Embryonic facial prominence (tissue), 1 donor: ENCODE measurements around the gene CFAP45.

Source experiments
- DNase-seq: peaks from one replicate; pipeline ENCODE4 v3.0.0-alpha.2; 2016; ENCODE audit errors: extremely low spot score

Gene CFAP45

DNA sequence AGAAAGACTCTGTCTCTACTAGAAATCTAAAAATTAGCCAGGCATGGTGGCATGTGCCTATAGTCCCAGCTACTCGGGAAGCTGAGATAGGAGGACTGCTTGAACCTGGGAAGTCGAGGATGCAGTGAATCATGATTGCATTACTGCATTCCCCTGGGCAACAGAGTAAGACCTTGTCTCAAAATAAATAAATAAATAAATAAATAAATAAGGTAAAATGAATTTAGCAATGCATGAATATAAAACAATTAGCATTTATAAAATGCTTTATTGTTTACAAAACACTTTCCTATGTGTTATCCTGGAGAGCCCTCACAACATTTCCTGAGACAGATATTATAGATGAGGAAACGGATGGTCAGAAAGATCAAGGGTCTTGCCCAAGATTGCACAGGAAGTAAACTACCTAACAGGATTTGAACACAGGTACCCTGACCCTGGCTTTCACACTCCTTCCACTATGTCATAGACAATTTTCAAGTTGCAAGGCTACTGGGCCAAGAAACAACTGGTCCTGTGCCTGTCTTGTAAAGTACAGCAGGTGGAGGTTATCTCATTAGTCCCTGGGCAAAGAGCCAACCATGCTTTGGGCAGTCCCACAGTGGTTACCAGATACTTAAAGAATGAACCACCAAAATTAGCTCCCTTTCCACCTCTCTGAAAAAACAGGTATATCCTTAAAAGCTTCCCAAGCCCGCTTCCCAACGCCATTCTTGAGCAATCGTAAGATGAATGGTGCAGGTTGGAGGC is 22.1 kb downstream of the CFAP45 start:
- DNase-seq = no peak

DNA sequence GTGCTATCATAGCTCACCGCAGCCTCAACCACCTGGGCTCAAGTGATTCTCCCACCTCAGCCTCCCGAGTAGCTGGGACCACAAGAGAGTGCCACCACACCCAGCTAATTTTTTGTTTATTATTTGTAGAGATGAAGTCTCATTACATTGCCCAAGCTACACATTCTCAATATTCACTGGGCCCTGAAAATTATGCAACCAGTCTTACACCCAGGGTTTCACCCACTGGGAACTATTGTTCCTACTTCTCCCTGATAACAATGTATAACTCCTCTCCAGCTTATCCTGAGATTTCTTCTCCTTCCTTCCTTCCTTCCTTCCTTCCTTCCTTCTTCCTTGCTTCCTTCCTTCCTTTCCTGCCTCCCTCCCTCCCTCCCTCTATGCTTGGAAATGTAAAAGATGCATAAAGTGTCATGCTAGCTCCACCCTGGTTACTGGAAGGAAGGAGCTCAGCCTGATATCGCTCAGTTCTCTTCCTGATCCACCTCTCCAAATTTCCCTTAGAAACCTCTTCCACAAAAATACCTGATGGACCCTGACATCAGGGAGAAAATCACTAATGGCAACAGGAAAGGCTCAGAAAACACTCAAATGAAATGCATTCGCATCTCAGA is 26.3 kb downstream of the CFAP45 start:
- no peak for DNase-seq

DNA sequence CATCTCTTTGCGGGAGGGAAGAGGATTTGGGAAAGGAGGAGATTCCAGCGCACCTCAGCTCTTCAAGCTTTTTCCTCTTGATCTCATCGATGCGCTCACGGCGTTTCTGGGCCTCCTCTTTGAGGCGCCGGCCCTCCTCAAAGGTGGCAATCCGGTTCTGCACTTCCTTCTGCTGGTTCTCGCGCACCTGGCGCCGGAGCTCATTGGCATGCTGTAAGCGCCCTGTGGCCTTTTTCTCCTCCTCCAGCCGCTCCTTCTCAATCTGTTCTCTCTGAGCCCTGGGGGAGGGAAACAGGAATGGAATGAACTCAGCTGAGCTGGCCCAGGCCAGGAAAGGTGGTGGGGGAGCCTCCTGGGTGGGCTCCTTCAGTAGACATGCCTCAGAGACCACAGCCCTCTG is 27.1 kb downstream of the CFAP45 start:
- no peak for DNase-seq

DNA sequence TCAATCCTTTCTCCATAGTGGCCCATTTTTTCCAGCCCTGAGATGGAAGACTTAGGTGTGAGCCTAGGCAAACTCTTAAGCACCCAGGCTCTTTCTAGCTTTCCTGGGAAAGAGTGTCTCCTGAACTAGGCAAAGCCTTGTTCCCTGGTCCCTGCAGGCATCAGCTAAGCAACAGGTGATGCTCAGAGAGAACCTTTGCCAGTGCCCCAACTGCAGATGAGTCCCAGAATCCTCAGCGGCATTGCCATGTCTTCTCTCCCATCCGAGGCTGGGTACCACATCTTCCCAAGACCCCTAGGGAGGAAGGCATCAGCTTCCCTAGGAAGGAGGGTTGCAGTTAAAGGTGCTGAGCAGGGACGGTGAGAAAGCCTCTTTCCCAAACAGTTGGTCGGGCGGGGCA is 29.3 kb downstream of the CFAP45 start:
- no peak for DNase-seq

DNA sequence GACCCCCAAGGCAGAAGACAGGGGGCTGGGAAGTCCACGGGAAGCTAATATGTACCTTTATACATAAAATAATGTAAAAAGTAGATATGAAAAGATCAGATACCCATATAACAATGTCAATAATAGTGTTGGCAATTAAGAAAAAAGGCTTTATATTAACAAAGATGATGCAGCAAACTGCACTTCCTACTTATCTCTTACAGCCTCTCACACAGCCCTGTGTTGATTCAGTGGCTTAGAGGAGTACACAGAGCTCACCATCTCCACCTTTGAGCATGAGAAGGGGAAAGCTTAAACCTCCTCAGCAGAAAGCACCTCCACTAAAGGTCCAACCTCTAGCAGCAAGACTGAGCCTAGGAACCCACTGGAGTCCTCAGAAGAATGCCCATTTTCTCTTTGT is 30.4 kb downstream of the CFAP45 start:
- DNase-seq = no peak

DNA sequence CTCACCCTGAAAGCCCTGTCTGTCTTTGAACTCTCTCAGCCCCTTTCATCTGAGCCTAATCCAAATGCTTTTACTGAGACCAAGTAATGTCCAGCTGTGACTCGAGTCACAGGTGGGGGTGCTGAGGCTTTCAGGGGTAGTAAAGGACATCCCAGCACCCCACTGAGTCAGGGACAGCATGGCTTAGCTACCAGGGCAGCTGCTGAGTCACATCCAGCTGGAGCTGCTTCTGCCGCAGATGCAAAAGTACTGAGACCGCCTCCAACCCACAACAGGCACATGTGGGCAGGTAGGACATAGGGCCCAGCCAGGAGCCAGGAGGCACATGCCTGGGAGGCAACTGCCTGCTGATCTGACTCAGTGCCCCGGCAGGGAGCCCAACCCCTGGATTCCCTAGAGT is 30.8 kb downstream of the CFAP45 start:
- DNase-seq = no peak

DNA sequence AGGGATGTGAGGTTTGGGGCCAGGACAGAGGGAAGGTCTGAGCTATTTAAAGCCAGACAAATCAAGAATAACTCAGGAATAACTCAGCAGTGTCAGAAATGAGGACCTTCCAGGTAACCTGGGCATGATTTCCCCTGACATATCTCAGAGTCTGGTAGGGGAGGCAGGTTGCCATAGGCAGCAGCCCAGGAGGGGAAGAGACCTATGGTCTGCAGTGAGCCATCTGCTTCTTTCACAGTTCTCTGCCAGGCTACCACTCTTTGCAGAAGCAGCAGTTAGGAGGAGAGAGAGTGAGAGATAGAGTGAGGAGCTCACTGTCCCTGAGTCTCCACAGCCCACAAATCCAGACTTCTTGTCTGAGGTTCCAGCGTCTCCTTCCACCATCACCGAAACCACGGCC is 31.2 kb downstream of the CFAP45 start:
- DNase-seq = no peak

DNA sequence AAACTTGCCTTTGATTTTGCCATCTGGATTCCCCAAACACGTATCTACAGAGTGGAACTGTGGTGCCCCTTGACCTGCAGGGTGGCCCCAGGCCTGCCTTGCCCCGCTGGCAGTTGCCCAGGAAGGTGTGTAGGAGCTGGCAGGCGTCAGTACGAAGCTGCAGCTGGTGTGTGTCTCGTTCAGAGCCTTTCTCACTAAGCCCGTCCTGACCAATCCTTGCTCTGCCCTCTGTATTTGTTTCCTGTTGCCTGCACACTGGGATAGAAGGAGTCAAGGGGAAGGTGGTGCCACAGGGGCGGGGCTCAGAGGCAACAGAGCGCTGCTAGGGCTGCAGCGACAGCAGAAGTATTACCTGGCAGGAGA is 32.3 kb downstream of the CFAP45 start:
- no peak for DNase-seq

DNA sequence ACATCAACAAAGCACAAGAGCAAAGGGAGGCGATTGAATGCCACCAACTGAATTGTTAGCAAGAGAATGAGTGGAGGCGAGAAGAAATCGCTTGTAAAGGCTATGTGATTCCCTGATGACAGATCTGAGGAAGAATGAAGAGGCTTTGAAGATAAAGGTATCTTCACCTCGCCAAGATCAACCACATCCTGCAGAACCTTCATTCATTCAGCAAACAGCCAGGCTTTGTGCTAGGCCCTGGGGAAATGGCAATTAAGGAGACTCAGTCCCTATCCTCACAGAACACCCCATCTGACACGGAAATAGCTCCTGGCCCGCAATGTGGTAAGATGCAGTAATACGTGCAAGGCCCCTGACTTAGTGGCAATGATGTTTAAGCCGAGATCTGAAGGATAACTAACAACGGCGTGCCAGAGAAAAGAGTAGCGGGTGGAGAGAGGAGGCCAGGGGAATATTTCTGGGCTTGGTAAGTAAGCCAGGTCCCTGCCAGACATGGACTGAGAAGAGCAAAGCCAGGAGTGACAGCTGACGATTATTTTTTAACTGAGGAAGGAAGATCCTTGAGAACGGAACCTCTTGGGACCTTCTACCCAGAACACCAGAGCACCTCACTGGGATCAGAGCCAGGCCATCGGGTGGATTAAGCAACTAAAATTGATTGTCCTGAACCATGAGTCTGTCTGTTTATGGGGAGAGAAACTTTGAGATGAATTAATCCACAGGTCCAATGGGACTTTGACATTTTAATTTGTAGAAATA is 32.9 kb downstream of the CFAP45 start:
- no peak for DNase-seq

DNA sequence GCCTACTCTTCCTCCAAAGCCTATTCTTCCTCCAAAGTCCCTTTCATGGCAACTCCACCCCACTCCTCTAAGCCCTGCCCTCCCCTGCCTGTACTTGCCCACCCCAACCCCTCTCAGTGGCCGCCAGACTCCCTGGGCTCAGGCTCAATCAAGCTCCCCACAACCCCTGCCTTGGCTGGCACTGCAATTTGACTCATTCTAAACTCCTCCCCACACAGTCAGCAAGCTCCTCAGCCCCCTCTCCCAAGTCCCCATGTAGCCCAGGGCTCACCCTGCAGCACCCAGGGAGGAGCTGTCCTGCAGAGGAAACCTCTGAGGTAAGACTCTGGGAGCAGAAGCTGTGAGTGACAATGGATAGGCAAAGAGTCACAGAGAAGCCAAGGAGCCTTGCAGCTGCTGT is 33.9 kb downstream of the CFAP45 start:
- DNase-seq = no peak

DNA sequence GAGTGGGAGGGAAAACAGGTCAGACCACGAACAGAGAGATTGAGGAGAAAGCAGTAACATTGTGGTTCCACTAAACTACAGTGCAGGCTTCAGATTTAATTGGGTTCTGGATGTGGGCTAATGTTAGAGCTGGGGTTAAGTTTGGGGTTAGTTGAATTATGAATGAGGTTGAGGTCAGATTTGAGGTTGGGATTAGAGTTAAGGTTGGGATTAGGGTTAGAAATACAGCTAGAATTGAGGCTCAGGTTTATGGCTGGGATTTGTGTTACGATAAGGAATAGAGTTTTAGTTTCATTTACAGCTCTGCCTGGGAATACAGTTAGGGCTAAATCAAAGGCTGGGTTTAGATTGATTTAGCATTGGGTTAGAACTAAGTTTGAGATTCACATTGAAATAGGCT is 35.7 kb downstream of the CFAP45 start:
- DNase-seq = no peak

DNA sequence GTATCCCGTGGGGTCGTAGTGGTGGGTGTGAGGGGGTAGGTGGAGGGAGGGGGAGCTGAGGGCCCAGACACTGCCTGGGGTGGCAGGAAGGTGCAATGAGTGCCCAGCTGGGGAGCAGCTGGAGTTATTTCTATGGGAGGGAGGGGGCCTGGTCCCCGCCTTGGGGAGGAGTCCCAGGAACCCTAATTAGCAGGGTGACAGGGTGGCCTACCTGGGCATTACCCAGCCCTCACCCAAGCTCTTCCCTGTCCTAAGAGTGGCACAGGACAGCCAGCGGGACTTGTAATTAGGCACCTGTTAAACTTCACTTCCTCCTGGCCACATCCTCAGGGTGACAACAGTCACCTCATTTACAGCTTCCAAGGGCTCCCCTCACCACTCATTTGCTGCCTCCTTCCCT is 37.4 kb downstream of the CFAP45 start, which contains the start of gene VSIG8:
TSS of gene VSIG8 (minus strand) at position 101 of the 400 bp plus-strand sequence. CDS start 136 bp downstream, outside the sequence.
- DNase-seq = no peak

DNA sequence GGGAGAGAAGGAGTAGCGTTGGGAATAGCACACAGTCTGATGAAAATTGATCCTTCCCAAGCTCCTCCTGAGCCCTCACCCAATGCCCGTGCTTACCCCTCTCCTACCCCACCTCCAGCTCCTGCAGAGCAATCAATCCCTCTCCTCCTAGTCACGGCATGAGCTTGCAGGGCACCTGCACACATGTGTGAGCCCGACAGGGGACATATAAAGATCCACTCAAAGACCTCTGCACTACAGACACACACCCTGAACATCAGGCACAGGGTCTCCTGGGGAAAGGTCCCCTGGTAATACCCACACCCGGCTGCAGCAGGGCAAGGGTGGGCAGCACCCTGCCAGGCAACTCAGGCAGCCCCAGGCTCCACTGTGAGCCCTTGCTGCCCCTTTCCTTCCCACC is 37.9 kb downstream of the CFAP45 start:
- no peak for DNase-seq

DNA sequence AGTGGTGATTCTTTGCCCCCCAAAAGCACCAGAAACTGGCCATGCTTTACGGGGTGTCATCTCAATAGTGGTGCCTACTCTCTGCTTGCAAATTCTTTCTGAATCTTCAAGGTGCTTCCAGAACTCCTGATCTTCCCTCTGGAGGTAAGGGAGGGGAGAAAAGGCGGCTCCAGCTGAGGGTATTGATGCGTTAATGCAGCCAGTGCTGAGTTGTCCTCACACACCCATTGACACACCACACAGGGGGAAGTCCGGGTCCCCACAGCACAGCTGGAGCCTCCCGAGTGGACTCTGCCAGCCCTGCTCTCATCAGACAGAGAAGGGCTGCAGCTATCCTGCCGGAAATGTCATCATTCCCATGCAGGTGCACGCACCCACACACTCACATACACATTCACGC is 38.7 kb downstream of the CFAP45 start:
- DNase-seq = no peak

DNA sequence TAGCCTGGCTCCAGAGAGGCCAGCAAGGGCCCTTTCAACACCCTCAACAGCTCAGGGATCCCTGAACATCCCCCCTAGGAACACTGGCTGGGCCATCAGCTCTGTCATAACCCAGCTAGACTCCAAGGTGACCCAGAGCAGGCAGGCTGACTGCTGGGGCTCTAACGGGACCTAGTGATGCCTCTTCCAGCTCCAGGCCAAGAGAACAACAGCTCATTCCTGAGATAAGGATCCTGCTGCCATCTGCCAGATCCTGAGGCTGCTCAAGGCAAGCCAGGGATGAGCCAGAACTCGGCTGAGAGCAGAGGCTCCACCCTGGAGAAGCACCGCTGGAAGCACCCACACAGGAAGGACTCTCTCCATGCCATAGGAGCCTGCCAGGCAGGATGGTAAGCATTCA is 39.5 kb downstream of the CFAP45 start:
- DNase-seq = no peak

DNA sequence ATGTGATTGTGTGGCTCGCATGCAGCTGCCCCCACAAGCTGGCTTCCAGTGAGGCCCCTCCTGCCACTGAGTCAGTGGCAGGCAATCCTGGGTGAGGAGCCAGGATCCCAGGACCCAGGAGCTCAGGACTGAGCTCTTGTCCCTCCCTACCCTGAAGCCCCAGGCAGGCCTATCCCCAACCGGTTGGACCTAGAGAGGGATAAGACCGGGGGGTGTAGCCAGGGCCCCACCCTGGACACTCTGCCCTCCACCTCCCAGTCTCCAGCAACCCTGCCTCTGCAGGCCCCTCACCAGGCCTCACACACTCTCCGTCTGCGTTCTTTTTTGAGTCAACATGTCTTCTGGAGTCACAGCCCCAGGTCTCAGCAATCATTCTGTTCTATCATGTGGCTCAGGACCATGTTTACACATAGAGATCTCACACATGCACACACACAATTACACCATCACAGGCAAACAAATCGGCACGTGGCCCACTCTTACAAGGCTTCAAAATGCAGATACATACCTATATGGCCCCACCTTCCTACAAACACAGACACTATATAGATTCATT is 40.1 kb downstream of the CFAP45 start:
- DNase-seq = no peak

DNA sequence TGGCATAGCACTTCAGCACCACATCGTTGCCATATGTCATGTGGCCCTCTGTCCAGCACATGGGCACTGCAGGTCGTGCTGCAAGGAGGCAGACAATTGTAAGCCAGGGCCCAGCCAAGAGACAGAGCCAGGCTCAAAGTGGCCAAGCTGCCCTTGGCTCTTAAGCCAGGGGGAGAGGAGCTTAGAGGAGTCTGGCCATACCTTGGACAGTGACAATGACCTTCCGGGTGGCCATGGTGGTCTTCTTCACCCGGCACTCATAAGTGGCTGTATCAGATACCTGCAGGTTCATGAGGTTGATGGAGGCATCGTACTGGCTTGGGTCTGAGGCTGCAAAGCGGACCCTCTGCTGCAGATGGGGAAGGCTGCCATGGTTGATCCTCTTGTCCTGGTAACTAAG is 42.1 kb downstream of the CFAP45 start:
- DNase-seq = no peak

DNA sequence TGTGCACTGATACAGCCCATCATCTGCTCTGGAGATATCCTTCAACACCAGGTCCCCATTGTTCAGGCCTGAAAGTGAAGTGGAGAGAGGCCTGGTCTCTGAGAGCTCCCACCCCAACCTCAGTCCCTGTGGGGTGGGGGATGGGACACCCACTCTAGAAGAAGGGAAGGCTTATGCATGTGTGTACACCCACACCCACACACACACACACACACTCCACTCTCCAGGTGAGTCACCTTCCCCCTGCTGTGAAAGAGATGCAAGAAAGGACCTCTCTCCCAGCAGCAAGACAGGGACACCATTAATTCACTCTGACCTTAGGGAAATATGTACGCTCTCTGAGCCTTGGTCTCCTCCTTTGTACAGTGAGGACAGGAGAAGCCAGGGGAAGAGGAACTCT is 43.4 kb downstream of the CFAP45 start:
- DNase-seq = no peak

DNA sequence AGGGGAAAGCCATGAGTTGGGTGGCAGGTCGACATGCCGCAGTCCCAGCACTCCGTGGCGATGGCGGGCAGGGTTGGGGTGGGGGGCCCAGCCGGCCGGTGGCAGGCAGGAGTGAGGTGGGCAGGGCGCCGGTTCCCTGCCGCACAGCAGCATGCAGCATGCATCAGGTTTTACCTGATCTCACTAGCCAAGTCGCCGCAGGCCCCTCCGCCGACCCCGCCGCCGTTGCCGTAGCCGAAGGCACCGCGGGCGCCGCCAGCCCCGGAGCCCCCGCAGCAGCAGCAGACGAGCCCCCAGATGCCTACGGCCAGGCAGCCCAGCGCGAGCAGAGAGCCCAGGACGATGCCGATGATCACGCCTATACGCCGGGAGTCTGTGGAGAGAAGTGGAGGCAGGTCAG is 44.3 kb downstream of the CFAP45 start:
- no peak for DNase-seq

DNA sequence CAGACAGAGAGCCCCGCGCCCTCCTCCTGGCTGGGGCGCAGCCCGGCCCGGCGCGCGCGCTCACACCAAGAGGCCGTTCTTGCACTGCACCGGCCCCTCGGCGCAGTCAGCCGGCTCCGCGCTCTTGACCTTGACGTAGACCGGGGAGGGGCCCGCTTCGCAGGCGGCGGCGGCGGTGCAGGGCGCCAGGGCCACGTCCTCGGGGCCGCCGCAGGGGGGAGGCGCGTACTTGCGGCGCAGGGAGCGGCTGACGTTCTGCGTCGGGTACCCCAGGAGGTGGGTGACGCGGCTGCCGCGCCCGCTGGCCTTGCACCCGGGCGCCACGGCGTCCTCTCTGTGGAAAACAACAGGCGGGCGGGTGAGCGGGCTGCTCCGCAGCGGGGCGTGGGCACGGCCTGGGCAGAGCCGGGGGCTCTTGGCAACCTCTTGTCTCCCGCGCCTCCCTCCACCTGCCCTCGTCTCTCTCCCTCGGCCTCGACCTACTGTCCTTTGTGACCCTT is 45.2 kb downstream of the CFAP45 start:
- DNase-seq = peak; percentile 32

DNA sequence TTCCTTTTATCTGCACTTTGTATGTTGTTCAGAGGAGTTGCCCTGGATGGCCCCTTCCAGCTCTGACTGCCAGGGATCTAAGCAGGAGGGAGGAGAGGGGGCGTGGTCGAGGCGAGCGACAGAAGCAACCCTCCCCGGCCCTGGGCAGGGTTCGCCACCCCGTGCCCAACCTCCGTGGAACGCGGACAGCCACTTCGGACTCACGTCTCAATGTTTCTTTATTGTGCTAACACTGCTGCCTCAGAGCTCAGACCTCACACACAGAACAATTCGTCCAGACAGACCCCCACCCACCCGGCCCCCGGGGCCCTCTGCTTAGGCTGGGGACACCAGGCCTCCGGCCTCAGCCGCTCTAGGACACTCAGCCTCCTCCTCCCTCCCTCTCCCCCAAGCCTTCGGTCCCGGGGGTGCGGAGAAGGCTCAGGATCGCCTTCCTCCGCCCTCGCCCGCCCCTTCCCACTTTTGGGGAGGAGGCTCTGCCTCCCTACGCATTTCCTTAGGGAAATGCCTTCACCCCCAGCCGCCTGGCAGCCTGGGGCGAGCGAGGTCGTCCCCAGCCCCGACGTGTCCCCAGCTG is 45.8 kb downstream of the CFAP45 start:
- no peak for DNase-seq
